Activated CD4-positive, alpha-beta T cell treated with anti-CD3 and anti-CD28 coated beads, Interleukin-2, amount 50 U/mL, for 16 hours (primary cell): ENCODE results near the gene FCHSD2.
A peak's percentile ranks its signal among the peaks of the same experiment; 100 is the strongest.

ENCODE experiments used
- DNase-seq: peaks from one replicate; pipeline ENCODE4 v3.0.0-alpha.2; 2020

Gene FCHSD2

DNA sequence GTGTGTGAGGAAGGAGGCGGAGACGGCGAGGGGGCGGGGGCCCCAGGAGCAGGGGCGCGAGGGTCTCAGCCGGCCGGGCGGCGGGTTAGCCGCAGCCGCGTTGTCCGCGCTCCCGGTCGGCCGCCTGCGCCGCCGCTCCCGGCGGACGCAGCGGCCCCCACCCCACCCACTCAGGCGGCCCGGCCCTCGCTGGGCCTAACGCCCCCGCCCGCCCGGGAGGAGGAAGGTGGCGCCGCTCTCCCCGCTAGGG lies at the start of gene FCHSD2:
FCHSD2 (minus strand) TSS at position 191 of the 250 bp plus-strand sequence. CDS start 441 bp downstream, outside the sequence.
- no peak for DNase-seq

DNA sequence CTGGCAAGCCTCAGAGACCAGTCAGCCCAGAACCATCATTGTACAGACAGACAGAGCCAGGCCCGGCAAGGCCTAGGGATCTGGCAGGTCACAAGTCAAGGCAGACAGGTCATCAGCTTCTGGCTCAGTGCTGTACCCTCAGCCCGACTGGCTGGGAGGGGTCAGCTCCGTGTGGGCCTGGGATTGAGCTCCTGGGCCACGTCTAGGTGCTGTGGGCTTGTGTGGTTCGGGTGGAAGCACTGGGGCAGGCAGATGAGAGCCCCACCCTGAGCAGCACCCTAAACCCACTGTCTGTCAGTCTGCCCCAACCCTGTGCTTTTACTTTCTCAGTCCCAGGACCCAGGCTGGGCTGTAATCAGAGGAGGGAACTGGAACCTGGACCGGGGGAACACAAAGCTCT lies 49.0 kb upstream of the FCHSD2 start:
- DNase-seq = no peak

DNA sequence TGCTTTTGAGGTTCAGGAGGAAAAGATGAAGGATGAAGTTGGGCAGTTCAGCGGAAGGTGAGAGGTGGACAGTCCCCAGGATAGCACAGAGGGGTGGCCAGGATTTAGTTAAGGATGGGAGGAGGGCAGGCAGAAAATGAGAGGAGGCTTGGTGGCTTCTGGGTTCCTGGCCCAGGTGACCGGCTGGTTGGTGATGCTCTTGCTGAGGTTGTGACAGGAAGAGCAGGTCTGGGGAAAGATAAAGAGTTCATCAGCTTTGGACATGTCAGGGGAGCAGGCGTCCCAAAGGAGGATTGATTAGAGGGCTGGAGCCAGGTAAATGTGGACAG lies 48.4 kb upstream of the FCHSD2 start:
- no peak for DNase-seq

DNA sequence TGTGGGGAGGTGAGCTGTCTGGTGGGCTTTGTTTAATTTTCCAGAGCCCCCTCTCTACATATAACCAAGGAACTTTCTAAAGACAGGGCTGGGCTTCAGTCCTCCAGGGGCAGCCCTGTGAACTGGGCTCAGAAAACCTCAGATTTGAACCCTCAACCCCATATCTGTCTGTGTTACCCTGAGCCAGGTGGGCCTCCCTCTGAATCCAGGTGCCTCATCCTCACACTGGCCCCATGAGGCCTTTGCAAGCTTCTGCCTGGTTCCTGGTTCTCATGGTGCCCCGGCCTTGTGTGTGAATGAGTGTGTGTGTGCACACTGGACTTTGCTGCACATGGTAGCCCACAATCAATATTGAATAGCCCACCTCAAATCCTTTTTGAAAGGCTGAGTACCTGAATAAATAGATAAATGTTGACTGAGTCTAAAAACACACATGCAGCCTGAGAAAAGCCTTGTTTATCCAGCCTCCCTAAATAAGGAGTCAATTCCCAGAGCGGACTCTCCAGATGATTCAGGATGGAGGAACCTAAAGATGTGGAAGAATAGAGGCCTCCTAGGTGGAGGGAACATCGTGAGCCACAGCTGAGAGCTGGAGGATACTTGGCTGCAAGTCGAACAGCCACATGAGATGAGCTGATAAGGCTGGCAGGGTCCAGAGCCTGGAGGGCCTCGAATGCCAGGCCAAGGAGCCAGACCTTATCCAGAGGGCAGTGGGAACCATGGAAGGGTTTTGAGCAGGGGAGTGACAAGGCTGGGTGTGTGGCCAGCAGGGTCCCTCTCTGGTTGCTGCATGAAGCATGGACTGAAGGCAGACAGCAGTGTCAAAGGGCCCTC lies 47.8 kb upstream of the FCHSD2 start:
- no peak for DNase-seq

DNA sequence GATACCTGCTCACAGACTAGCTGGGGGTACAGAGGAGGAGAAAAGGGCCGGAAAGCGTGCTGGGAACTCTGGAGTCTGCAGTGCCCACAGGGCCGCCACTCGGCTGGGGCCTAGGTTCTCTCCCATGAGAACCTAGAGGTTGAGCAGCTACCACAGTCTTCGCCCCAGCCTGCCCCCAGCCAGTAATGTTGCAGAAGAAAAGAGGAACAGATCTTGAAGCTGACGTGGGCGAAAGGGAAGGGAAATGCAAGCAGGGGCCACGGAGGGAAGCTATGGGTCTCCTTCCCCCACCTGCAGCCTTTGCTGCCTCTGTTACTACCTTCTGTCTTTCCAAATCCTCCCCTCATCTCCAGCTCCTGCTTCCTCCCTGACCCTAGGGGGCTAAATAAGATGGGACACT lies 47.2 kb upstream of the FCHSD2 start:
- DNase-seq = no peak

DNA sequence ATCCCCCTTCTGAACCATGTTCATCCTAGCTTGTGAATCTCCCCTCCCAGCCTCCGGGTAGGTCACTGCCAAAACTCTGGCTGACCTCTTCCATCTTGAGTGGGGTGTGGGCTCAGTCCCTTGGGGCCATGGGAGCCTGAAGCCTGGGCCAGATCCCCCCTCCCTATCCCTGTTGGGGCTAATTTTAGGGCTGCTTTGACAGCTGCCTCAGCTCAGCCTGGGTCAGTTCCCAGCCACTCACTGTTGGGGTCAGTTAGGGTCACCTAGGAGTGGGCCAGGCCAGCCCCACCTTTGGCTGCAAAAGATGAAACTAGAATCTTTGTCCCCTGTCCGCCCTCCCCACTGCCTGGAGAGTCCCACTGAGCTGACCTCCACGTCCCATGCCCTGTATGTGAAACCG lies 46.2 kb upstream of the FCHSD2 start:
- no peak for DNase-seq

GRCh38 chr11:73187854-73188253 lies 45.7 kb upstream of the FCHSD2 start:
- DNase-seq = no peak

DNA sequence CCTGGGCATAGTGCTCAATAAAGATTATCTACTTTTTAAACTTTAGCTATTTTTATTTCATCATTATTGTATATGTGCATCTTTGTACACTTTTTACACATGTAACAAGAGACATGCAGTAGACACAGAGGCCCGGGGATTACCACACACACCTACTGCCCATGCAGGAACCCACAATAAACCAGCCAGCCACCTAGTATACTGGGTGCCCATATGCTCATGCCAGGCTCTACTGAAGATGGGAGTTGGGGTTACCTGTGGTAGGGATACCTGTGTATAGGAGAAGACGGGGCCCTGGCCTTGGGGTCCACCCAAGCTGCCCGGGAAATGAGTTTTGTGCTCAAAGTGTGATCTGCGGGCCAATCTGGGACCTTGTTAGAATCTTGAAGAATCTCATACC lies 44.8 kb upstream of the FCHSD2 start:
- no peak for DNase-seq

DNA sequence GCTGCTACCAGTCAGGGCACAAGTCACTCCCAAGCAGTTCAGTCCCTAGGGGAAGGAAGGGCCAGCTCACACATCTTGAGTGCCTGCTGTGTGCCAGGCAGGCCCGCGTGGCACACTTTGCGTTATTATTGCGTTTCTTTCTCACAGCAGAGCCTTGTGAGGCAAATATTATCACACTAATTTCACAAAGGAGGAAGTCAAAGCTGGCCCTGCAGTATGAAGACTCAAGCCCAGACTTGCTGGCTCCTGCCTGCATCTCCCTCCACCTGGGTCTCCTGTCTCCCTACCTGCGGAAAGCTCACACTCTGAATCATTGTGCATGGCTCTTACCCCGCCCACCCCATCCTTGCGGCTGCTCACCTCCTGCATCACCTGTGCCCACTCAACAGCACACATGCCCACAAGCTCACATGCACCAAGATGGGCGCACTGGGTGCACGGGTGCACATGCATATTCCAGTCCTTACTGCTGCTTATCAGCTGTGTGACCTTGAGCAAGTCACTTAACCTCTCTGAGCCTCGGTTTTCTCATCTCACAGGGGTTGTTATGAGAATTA lies 44.3 kb upstream of the FCHSD2 start:
- DNase-seq = no peak

DNA sequence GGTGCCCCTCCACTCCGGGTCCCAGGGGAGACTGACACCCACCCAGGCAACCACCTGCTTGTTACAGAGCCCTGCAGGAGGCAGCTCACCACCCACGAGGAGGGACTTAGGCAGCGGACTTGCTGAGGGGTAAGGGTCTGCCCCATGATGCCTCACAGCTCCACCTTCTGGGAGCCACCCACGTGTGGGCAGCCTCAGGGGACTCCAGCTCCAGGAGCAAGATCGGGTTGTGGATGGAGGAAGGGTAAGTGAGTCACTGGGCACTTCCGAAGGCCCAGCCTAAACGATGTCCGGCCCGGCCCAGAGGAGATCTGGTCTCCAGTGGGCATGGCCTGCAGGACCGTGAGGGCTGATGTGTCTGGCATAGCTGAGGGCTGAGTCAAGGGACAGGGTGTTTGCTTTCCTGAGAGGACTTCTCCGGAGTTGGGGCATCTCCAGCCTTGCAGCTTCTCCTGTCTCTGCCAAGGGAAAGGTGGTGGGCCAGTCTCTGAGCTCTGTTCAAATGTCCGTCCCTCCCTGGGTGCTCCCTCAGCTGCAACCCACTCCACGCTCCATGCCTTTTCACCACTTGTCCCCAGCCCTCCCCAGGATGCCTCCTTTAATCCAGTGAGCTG lies 43.7 kb upstream of the FCHSD2 start:
- no peak for DNase-seq

GRCh38 chr11:73184953-73185671 lies 43.0 kb upstream of the FCHSD2 start:
- peak; percentile 62 for DNase-seq

DNA sequence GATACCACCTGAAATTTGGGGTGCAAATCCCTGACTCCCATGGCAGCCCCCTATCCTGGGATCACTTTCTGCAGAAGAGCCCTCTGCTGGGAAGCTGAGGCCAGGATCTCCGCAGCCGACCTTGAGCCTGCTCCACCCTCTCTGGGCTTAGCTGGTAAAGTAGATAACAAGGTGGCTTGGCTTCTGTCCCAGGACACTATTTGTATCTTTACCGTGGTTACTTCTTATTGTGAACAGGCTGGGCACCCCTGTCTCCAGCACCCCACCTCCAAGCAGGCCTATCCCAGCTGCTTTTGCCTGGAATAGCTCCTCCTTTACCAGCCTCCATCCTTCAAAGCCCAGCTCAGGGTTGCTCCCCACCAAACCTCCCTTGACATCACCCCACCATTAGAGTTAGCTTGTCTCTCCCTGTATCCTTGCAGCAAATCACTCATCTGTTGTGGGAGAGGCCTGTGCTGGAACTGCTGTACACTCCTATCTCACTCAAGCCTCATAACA lies 40.8 kb upstream of the FCHSD2 start:
- DNase-seq = no peak

- DNase-seq = no peak
Observed at GRCh38 chr11:73178681-73179080, 36.6 kb upstream of the FCHSD2 start.

DNA sequence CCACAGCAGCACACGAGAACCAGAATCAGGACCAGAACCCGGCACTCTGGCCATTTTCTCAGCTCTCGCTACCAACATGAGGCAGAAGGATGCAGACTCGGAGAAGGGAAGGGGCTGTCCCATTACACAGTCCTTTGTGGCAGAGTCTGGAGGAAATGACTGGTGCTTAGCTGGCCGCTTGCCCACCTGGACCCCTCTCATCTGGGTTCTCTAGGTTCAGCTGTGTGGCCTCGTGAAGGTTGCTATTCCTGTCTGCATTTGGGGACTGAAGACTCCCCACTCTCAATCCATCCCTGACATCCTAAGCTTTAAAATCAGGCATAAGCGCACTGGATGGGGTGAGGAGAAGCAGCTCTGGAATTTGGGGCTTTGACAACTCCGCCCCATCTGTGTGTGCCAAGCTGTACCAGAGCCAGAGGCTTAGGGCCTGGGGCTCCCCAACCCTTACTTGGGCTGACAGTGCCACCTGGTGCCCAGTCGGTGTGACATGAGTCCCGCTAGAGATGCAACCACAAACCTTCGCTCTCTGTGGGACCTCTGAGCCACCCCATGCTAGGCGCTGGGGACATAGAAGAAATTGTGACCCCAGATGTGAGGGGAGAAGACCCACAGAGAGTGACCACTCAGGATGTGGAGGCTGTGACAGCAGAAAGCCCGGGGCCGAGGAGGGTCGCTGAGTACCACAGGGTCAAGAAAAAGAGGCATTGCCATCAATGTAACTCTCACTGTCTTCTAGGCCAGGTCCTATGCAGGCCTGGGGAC lies 35.8 kb upstream of the FCHSD2 start:
- peak; percentile 82 for DNase-seq

DNA sequence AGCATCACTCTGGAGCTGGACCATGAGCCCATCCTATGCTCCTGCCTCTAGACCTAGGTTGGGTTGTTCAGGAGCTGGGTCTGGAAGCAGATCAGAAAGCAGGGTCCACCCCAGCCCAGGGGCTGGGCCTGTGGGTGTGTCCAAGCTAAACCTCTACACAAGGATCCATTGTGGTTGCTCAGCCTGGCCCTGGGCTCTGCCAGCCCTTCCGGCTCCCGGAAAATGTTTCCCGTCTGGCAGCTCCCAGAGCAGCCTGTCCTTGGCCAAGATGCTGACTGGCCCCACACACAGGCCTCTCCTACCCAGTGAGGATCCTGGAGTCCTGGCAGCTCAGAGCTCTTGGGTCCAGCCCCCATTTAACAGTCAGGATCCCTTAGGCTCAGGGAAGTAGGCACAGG lies 35.3 kb upstream of the FCHSD2 start:
- no peak for DNase-seq

DNA sequence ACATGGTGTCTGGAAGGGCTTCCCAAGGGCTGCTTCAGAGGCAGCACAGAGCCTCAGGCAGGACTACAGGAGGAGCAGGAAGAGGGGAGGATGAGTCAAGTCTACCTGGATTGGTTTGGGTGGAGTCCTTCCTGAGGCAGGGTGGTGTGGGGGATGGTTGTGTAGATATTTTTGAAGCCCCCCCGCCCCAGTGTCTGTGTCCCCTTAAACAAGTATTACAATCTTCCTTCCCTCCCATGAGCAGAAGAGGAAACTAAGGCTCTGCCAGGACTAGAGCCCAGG lies 34.7 kb upstream of the FCHSD2 start:
- no peak for DNase-seq

DNA sequence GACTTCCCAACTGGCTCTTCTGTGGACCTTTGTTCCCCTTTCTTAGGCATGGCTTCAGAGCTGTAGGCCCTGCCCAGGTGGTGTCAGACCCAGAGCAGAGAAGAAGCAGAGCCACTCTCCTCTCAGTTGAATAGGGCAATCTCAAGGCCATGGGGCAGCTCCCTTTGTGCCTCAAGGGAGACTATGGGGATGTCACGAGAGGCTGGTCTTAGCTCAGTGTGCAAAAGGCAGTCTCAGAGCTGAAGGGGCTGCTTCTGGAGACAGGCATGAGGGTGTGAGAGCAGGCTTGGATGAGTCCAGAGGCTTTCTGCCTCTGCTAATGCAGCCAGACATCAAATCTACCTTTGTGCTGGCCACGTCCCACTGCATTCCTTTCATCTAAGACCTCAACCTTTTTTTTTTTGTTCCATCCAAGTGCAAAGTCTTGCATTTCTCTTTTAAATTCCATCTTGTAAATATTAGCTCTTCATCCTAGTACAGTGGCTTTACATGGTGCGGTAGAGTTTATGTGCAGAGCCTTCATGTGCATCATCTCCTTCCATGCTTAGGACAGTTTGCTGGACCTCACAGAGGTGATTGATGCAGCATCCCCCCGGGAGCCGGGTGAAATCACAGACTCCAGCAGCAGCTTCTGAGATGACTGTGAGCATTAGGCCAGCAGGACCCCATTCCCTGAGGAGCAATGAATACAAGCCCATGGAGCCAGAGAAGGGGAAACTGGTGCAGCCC lies 34.2 kb upstream of the FCHSD2 start:
- DNase-seq = no peak

DNA sequence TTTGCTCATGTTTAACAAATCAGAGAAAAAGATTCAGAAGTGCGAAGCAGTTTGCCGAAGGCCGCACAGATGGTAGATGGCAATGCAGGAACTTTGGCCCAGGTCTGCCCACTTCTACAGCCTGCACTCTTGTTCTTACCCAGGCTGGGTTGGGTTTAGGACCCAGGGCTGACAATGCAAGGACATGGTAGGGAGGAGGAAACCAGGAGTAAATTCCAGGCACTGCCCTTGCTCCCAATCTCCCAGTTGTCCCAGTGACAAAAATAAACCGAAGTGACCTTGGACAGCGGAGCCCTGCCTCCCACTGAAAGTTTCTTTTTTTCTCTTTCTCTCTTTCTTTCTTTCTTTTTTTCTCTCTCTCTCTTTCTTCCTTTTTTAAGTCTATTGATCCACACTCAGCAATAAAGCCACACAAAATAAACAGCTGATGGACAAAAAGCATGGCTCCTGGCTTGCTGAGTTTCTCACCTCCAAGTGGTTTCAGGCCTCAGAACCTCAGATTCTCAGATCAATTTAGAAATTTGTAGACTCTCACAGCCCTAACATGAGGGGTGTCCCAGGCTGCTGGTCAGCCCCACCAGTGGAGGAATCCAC lies 33.5 kb upstream of the FCHSD2 start:
- no peak for DNase-seq

GRCh38 chr11:73174495-73174791 lies 32.3 kb upstream of the FCHSD2 start:
- DNase-seq = no peak

DNA sequence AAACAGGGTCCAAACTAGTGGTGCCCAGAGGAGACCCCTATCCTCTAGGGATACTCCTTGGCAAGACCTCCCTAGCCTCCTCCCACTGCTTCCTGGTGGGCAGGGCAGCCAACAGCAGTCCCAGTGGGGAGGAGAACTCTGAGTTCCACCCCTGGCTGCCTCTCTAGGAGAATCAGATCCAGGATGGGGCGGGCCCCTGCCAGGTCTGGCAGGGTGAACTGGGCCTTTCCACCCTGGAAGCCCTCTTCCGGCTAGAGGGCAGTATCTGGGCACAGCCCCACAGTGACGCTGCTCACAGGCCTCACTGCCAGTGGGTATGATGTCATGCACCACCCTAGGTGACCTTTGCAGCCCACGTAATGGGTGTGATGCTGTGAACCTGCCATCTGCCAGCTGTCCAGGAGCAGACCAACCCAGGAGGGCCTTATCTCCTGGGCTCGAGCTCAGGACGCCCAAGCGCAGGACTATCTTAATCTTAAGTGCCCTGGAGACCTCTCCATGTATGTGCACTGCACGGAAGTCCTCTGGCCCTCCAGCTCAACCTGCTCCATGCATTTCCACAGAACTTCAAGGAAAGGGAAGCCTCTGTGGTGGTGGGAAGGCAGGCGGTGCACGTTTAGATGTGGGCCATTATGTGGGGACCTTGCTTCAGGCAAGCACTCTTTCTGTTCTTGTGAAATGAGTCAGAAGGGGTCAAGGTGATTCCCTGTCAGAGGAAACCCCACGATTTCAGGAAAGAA lies 31.8 kb upstream of the FCHSD2 start:
- DNase-seq = no peak

GRCh38 chr11:73172992-73173656 lies 31.0 kb upstream of the FCHSD2 start:
- DNase-seq = no peak
